NB4 (cell line): ENCODE measurements around the gene WNT2.

Experiments used
- DNase-seq: peaks from one replicate; pipeline ENCODE4 v3.0.0; 2010; ENCODE audit warnings: low read depth
- H3K4me3 ChIP-seq: one replicate; pipeline ENCODE4 v1.5.1; 2011; ENCODE audit warnings: mild to moderate bottlenecking, low read depth, low read length, moderate library complexity
- CTCF ChIP-seq: IDR thresholded peaks from one replicate; pipeline ENCODE4 v1.5.1; 2012; ENCODE audit warnings: low read depth, low read length
- MAX ChIP-seq: IDR thresholded peaks from 2 replicates; pipeline ENCODE4 v1.6.1; 2011; ENCODE audit warnings: low read depth, low read length
- MYC ChIP-seq: IDR thresholded peaks from 2 replicates; pipeline ENCODE4 v1.6.1; 2011; ENCODE audit warnings: low read depth, low read length
- POLR2A ChIP-seq: IDR thresholded peaks from 2 replicates; pipeline ENCODE4 v1.6.1; 2011; ENCODE audit warnings: mild to moderate bottlenecking; ENCODE audit not compliant: insufficient read length; ENCODE audit errors: extremely low read depth

Gene WNT2

GRCh38 chr7:117273814-117274225 lies 49.0 kb downstream of the WNT2 start:
- H3K4me3 ChIP-seq = no peak overlapping the region
- DNase-seq = no peak
- no peak for TF ChIP-seq POLR2A
- no peak for TF ChIP-seq CTCF
- TF ChIP-seq MAX = no peak
- no peak for TF ChIP-seq MYC

GRCh38 chr7:117273325-117273724 lies 49.5 kb downstream of the WNT2 start:
- no peak overlapping the region for H3K4me3 ChIP-seq
- no peak for TF ChIP-seq POLR2A
- TF ChIP-seq CTCF = no peak
- TF ChIP-seq MAX = no peak
- no peak for TF ChIP-seq MYC
- DNase-seq = no peak

- TF ChIP-seq POLR2A (no peak), MYC (no peak), MAX (no peak), CTCF (no peak)
- DNase-seq = no peak
- no peak overlapping the region for H3K4me3 ChIP-seq
Observed at GRCh38 chr7:117272017-117272759, 50.7 kb downstream of the WNT2 start.

GRCh38 chr7:117271566-117271965 lies 51.3 kb downstream of the WNT2 start:
- TF ChIP-seq MYC (no peak), POLR2A (no peak), MAX (no peak), CTCF (no peak)
- DNase-seq = no peak
- no peak overlapping the region for H3K4me3 ChIP-seq

GRCh38 chr7:117270371-117270770 lies 52.5 kb downstream of the WNT2 start:
- TF ChIP-seq MAX (no peak), MYC (no peak), CTCF (no peak), POLR2A (no peak)
- no peak for DNase-seq
- H3K4me3 ChIP-seq = no peak overlapping the region
